Germinal center (tissue), 1 donor: ENCODE measurements around the gene OR1K1.
"Not testable (repeated sequence)": the region's sequence is repeated elsewhere in the genome, so short reads cannot be mapped to it uniquely, and the experiment has no call there.

ENCODE experiments used
- DNase-seq: peaks from one replicate; pipeline ENCODE4 v3.0.0; 2012; ENCODE audit warnings: mixed read lengths, low spot score

Gene OR1K1

GRCh38 chr9:122812736-122813135, 12.8 kb downstream of the OR1K1 start:
- DNase-seq: no peak

- DNase-seq: no peak
Measured at GRCh38 chr9:122814545-122814944, 14.6 kb downstream of the OR1K1 start.

- no peak for DNase-seq
Measured at GRCh38 chr9:122815544-122815943, 15.6 kb downstream of the OR1K1 start.

GRCh38 chr9:122816163-122816867, 16.4 kb downstream of the OR1K1 start:
- no peak for DNase-seq

- no peak for DNase-seq
Measured at GRCh38 chr9:122819326-122819725, 19.4 kb downstream of the OR1K1 start.

GRCh38 chr9:122819791-122820489, 20.0 kb downstream of the OR1K1 start:
- no peak for DNase-seq

GRCh38 chr9:122820490-122820845, 20.5 kb downstream of the OR1K1 start:
- no peak for DNase-seq

- DNase-seq: no peak
Measured at GRCh38 chr9:122821278-122821943, 21.5 kb downstream of the OR1K1 start.

- DNase-seq: no peak
Measured at GRCh38 chr9:122822056-122822455, 22.1 kb downstream of the OR1K1 start.

GRCh38 chr9:122822938-122823337, 23.0 kb downstream of the OR1K1 start:
- DNase-seq: no peak

- no peak for DNase-seq
Measured at GRCh38 chr9:122827761-122828093, 27.8 kb downstream of the OR1K1 start.

GRCh38 chr9:122828965-122829284, 29.0 kb downstream of the OR1K1 start:
- DNase-seq: not testable (repeated sequence)

- no peak for DNase-seq
Measured at GRCh38 chr9:122832194-122832593, 32.3 kb downstream of the OR1K1 start.

- DNase-seq: no peak
Measured at GRCh38 chr9:122835313-122835731, 35.4 kb downstream of the OR1K1 start.

- no peak for DNase-seq
Measured at GRCh38 chr9:122837266-122837850, 37.4 kb downstream of the OR1K1 start.

- DNase-seq: not testable (repeated sequence)
Measured at GRCh38 chr9:122838441-122838840, 38.5 kb downstream of the OR1K1 start.

GRCh38 chr9:122841501-122841900, 41.6 kb downstream of the OR1K1 start:
- DNase-seq: no peak

GRCh38 chr9:122844137-122844536, 44.2 kb downstream of the OR1K1 start:
- no peak for DNase-seq

GRCh38 chr9:122845116-122845515, 45.2 kb downstream of the OR1K1 start:
- no peak for DNase-seq

GRCh38 chr9:122846371-122846940, 46.5 kb downstream of the OR1K1 start:
- DNase-seq: no peak

- DNase-seq: no peak
Measured at GRCh38 chr9:122848256-122848943, 48.5 kb downstream of the OR1K1 start.
